HG02943 (cell line): ENCODE results near the gene TRPM6.
"Not testable (repeated sequence)": the region's sequence is repeated elsewhere in the genome, so short reads cannot be mapped to it uniquely, and the experiment has no call there.

Experiments
- ATAC-seq: cut with Tn5 transposase; IDR thresholded peaks from one replicate; pipeline ENCODE4 v1.9.1; 2021; ENCODE audit warnings: mild to moderate bottlenecking, low read depth, moderate library complexity; ENCODE audit not compliant: unreplicated experiment

The TRPM6 gene

GRCh38 chr9:74858751-74859414 lies 28.8 kb downstream of the TRPM6 start:
- no peak for ATAC-seq

- no peak for ATAC-seq
These were observed 30.7 kb downstream of the TRPM6 start for GRCh38 chr9:74856989-74857388.

GRCh38 chr9:74855072-74855471 lies 32.6 kb downstream of the TRPM6 start:
- no peak for ATAC-seq

- ATAC-seq: not testable (repeated sequence)
These were observed 34.7 kb downstream of the TRPM6 start for GRCh38 chr9:74853024-74853423.

- ATAC-seq: no peak
These were observed 39.6 kb downstream of the TRPM6 start for GRCh38 chr9:74848153-74848525.

GRCh38 chr9:74847478-74848152 lies 40.1 kb downstream of the TRPM6 start:
- ATAC-seq: no peak

- no peak for ATAC-seq
These were observed 41.0 kb downstream of the TRPM6 start for GRCh38 chr9:74846766-74847165.

- ATAC-seq: no peak
These were observed 49.4 kb downstream of the TRPM6 start for GRCh38 chr9:74838351-74838750.

- no peak for ATAC-seq
These were observed 63.1 kb downstream of the TRPM6 start for GRCh38 chr9:74824654-74825053.

- ATAC-seq: no peak
These were observed 66.1 kb downstream of the TRPM6 start for GRCh38 chr9:74821636-74822035.

- ATAC-seq: no peak
These were observed 69.9 kb downstream of the TRPM6 start for GRCh38 chr9:74817816-74818215.

GRCh38 chr9:74817281-74817810 lies 70.4 kb downstream of the TRPM6 start:
- no peak for ATAC-seq

GRCh38 chr9:74810200-74810599 lies 77.5 kb downstream of the TRPM6 start:
- ATAC-seq: no peak

GRCh38 chr9:74804018-74804385 lies 83.7 kb downstream of the TRPM6 start:
- ATAC-seq: no peak

GRCh38 chr9:74803376-74804017 lies 84.2 kb downstream of the TRPM6 start:
- no peak for ATAC-seq

- no peak for ATAC-seq
These were observed 87.5 kb downstream of the TRPM6 start for GRCh38 chr9:74800226-74800625.

GRCh38 chr9:74795803-74796202 lies 91.9 kb downstream of the TRPM6 start:
- no peak for ATAC-seq

- ATAC-seq: no peak
These were observed 92.6 kb downstream of the TRPM6 start for GRCh38 chr9:74795081-74795480.

- no peak for ATAC-seq
These were observed 103.2 kb downstream of the TRPM6 start for GRCh38 chr9:74784506-74784905.

GRCh38 chr9:74783408-74783807 lies 104.3 kb downstream of the TRPM6 start:
- no peak for ATAC-seq

GRCh38 chr9:74777136-74777879 lies 110.4 kb downstream of the TRPM6 start:
- ATAC-seq: peak; percentile 58
